Measurements from ENCODE around the gene TEX35. TPM values are rescaled to one million over a fixed set of nuclear protein-coding genes. Genes with fewer than 3 reads are reported as not detected.

The TEX35 gene
- polyA plus RNA-seq, 1 donor (not counting 4 experiments of a cell fraction or from before 2014, with no cell fraction given) = 0.18 TPM

GRCh38 chr1:178541829-178542553, 29.1 kb downstream of the TEX35 start:
- no peak for FAIRE-seq
- Histone ChIP-seq H3K27me3 (ENCODE audit: control insufficient read depth, extremely low read depth, insufficient read depth, low read length) (no peaks in the 10 kb centered on the region), H3K4me3 (ENCODE audit: control insufficient read depth in 2 of 3, extremely low read depth in 1 of 3, insufficient read depth in 2 of 3, low read depth in 1 of 3, low read length in 3 of 3) (peak overlapping the region; percentile 68 to 97 (median 90)), H2AFZ (ENCODE audit: control insufficient read depth, low read length) (peak overlapping the region; percentile 100), H3K4me2 (ENCODE audit: control insufficient read depth, extremely low read depth, insufficient read depth, low read depth, low read length) (peak overlapping the region; percentile 99), H3K79me2 (ENCODE audit: control insufficient read depth, insufficient read depth, low read length) (no peaks in the 10 kb centered on the region), H3K4me1 (ENCODE audit: control insufficient read depth, extremely low read depth, insufficient read depth, low read length) (peaks cover 51% of the 10 kb centered on the region), H3K9ac (ENCODE audit: control insufficient read depth, extremely low read depth, insufficient read depth, low read length) (peak overlapping the region; percentile 75), H3K27ac (ENCODE audit: control insufficient read depth, insufficient read depth, low read length) (peak overlapping the region; percentile 36), H3K9me3 (ENCODE audit: control insufficient read depth, low read depth, low read length) (no peaks in the 10 kb centered on the region), H3K36me3 (ENCODE audit: control insufficient read depth in 2 of 2, extremely low read depth in 1 of 2, insufficient read depth in 2 of 2, low read length in 2 of 2) (no peaks in the 10 kb centered on the region), H3K9me1 (ENCODE audit: control insufficient read depth, extremely low read depth, insufficient read depth, low read length) (no peaks in the 10 kb centered on the region), H4K20me1 (ENCODE audit: control insufficient read depth, extremely low read depth, insufficient read depth, low read length) (no peaks in the 10 kb centered on the region)
- dilution Hi-C loops (cut with MboI; ENCODE audit: extremely low pct_ligation_motif_present, low sequenced_read_pairs) = no loop called here
- DNase-seq (ENCODE audit: low read depth, low spot score) = no peak
- no peak for TF ChIP-seq EZH2 (IDR thresholded peaks at IDR 0.05; ENCODE audit: low read length)
- TF ChIP-seq CTCF (optimal IDR thresholded peaks at IDR 0.05 in 1 of 3, IDR thresholded peaks at IDR 0.05 in 1 of 3, conservative IDR thresholded peaks at IDR 0.05 in 1 of 3; ENCODE audit: extremely low read depth in 1 of 3, insufficient read depth in 2 of 3, low read length in 3 of 3) = no peak

- peaks cover 44% of the 10 kb centered on the region for H3K4me1 ChIP-seq (ENCODE audit: control insufficient read depth, extremely low read depth, insufficient read depth, low read length)
- dilution Hi-C loops (cut with MboI; ENCODE audit: extremely low pct_ligation_motif_present, low sequenced_read_pairs) = no loop called here
These were observed 29.8 kb downstream of the TEX35 start for GRCh38 chr1:178542554-178543289.

More at GRCh38 chr1:178542554-178543289, 29.8 kb downstream of the TEX35 start:
- Histone ChIP-seq H3K9me3 (ENCODE audit: control insufficient read depth, low read depth, low read length) (no peaks in the 10 kb centered on the region), H3K27me3 (ENCODE audit: control insufficient read depth, extremely low read depth, insufficient read depth, low read length) (no peaks in the 10 kb centered on the region), H3K27ac (ENCODE audit: control insufficient read depth, insufficient read depth, low read length) (peak overlapping the region; percentile 36), H4K20me1 (ENCODE audit: control insufficient read depth, extremely low read depth, insufficient read depth, low read length) (no peaks in the 10 kb centered on the region), H3K36me3 (ENCODE audit: control insufficient read depth in 2 of 2, extremely low read depth in 1 of 2, insufficient read depth in 2 of 2, low read length in 2 of 2) (no peaks in the 10 kb centered on the region), H3K4me3 (ENCODE audit: control insufficient read depth in 2 of 3, extremely low read depth in 1 of 3, insufficient read depth in 2 of 3, low read depth in 1 of 3, low read length in 3 of 3) (peak overlapping the region; percentile 68 to 97 (median 90)), H3K79me2 (ENCODE audit: control insufficient read depth, insufficient read depth, low read length) (no peaks in the 10 kb centered on the region), H3K9ac (ENCODE audit: control insufficient read depth, extremely low read depth, insufficient read depth, low read length) (peak overlapping the region; percentile 75), H3K4me2 (ENCODE audit: control insufficient read depth, extremely low read depth, insufficient read depth, low read depth, low read length) (peak overlapping the region; percentile 99), H3K9me1 (ENCODE audit: control insufficient read depth, extremely low read depth, insufficient read depth, low read length) (no peaks in the 10 kb centered on the region), H2AFZ (ENCODE audit: control insufficient read depth, low read length) (peak overlapping the region; percentile 100)
- no peak for FAIRE-seq
- peak; percentile 67 to 93 (median 86) for TF ChIP-seq CTCF (optimal IDR thresholded peaks at IDR 0.05 in 1 of 3, IDR thresholded peaks at IDR 0.05 in 1 of 3, conservative IDR thresholded peaks at IDR 0.05 in 1 of 3; ENCODE audit: extremely low read depth in 1 of 3, insufficient read depth in 2 of 3, low read length in 3 of 3)
- no peak for TF ChIP-seq EZH2 (IDR thresholded peaks at IDR 0.05; ENCODE audit: low read length)
- no peak for DNase-seq (ENCODE audit: low read depth, low spot score)
